MM.1S (cell line): ENCODE results near the gene RILPL1.
"Not testable (repeated sequence)": the region's sequence is repeated elsewhere in the genome, so short reads cannot be mapped to it uniquely, and the experiment has no call there.

Source experiments
- DNase-seq: peaks from one replicate; pipeline ENCODE4 v3.0.0-alpha.2; 2015
- H2AFZ ChIP-seq: fragments of 300-600 bp; sonication (generic); 2 replicates; pipeline ENCODE4 v1.6.0; 2016; ENCODE audit warnings: antibody characterized with exemption, low read length
- H3F3A ChIP-seq: fragments of 300-600 bp; sonication (generic); 2 replicates; pipeline ENCODE4 v1.6.1; 2016; ENCODE audit warnings: mild to moderate bottlenecking, antibody characterized with exemption, low read length, moderate library complexity, mixed read lengths; ENCODE audit not compliant: insufficient read depth
- H3K27ac ChIP-seq: fragments of 300-600 bp; sonication (generic); 2 replicates; pipeline ENCODE4 v1.5.1; 2016; ENCODE audit warnings: mild to moderate bottlenecking, low read length
- H3K27me3 ChIP-seq: fragments of 300-600 bp; sonication (generic); replicated peaks from 2 replicates; pipeline ENCODE4 v1.6.0; 2016; ENCODE audit warnings: low read length; ENCODE audit not compliant: insufficient read depth
- H3K36me3 ChIP-seq: fragments of 300-600 bp; sonication (generic); replicated peaks from 2 replicates; pipeline ENCODE4 v1.6.1; 2016; ENCODE audit warnings: mild to moderate bottlenecking, low read length, mixed read lengths; ENCODE audit not compliant: insufficient read depth
- H3K4me1 ChIP-seq: fragments of 300-600 bp; sonication (generic); 2 replicates; pipeline ENCODE4 v1.6.1; 2016; ENCODE audit warnings: low read length, mixed read lengths
- H3K4me2 ChIP-seq: fragments of 300-600 bp; sonication (generic); 2 replicates; pipeline ENCODE4 v1.6.0; 2016; ENCODE audit warnings: low read depth, low read length
- H3K4me3 ChIP-seq: fragments of 300-600 bp; sonication (generic); 2 replicates; pipeline ENCODE4 v1.5.1; 2016; ENCODE audit warnings: low read length, mixed read lengths
- H3K79me2 ChIP-seq: fragments of 300-600 bp; sonication (generic); 2 replicates; pipeline ENCODE4 v1.6.1; 2016; ENCODE audit warnings: mixed run types, low read length, mixed read lengths
- H3K9ac ChIP-seq: fragments of 300-600 bp; sonication (generic); 2 replicates; pipeline ENCODE4 v1.6.1; 2016; ENCODE audit warnings: low read length, mixed read lengths
- H3K9me2 ChIP-seq: fragments of 300-600 bp; sonication (generic); replicated peaks from 2 replicates; pipeline ENCODE4 v1.6.1; 2016; ENCODE audit warnings: mild to moderate bottlenecking, low read length, mixed read lengths; ENCODE audit not compliant: insufficient read depth
- H3K9me3 ChIP-seq: fragments of 300-600 bp; sonication (generic); replicated peaks from 2 replicates; pipeline ENCODE4 v1.6.1; 2016; ENCODE audit warnings: mild to moderate bottlenecking, low read length, mixed read lengths; ENCODE audit not compliant: insufficient read depth
- H4K20me1 ChIP-seq: fragments of 300-600 bp; sonication (generic); 2 replicates; pipeline ENCODE4 v1.6.1; 2016; ENCODE audit warnings: mild to moderate bottlenecking, low read length, moderate library complexity, mixed read lengths; ENCODE audit not compliant: insufficient read depth
- CTCF ChIP-seq: fragments of 300-600 bp; sonication (generic); IDR thresholded peaks from 2 replicates; pipeline ENCODE4 v1.5.1; 2016; ENCODE audit warnings: antibody characterized with exemption, low read length, mixed read lengths
- EZH2 ChIP-seq: fragments of 300-600 bp; sonication (generic); optimal IDR thresholded peaks from 2 replicates; pipeline ENCODE3; 2017; ENCODE audit warnings: low read depth, mild to moderate bottlenecking, antibody characterized with exemption, low read length, mixed read lengths
- EZH2phosphoT487 ChIP-seq: fragments of 300-600 bp; sonication (generic); IDR thresholded peaks from 2 replicates; pipeline ENCODE4 v1.6.1; 2018; ENCODE audit warnings: antibody characterized with exemption, low read length

The RILPL1 gene

GRCh38 chr12:123457980-123458779 lies 75.3 kb downstream of the RILPL1 start, which contains the start of gene SNRNP35:
Gene SNRNP35, plus strand, starts transcription at chr12:123458139. Its CDS starts 7,402 bp downstream, at chr12:123465541.
- peak within 1 kb of the TSS; percentile 81 for H2AFZ ChIP-seq
- H3K4me1 ChIP-seq = no peaks in the 10 kb centered on the region
- no peaks in the 10 kb centered on the region for H3K9me2 ChIP-seq
- peak within 1 kb of the TSS; percentile 47 for H3K4me2 ChIP-seq
- H3F3A ChIP-seq = no peaks in the 10 kb centered on the region
- H3K79me2 ChIP-seq = peaks cover 15% of the 10 kb centered on the region
- H3K27me3 ChIP-seq = no peaks in the 10 kb centered on the region
- peak; percentile 65 for DNase-seq
- H3K4me3 ChIP-seq = peak within 1 kb of the TSS; percentile 89
- peak within 1 kb of the TSS; percentile 96 for H3K9ac ChIP-seq
- H3K9me3 ChIP-seq = no peaks in the 10 kb centered on the region
- H3K27ac ChIP-seq = peak within 1 kb of the TSS; percentile 95
- H3K36me3 ChIP-seq = no peaks in the 10 kb centered on the region
- H4K20me1 ChIP-seq = no peaks in the 10 kb centered on the region
- TF ChIP-seq EZH2phosphoT487 (no peak), EZH2 (no peak)

GRCh38 chr12:123453165-123453564 lies 80.4 kb downstream of the RILPL1 start:
- H3K27ac ChIP-seq = no peak overlapping the region
- no peaks in the 10 kb centered on the region for H3F3A ChIP-seq
- no peaks in the 10 kb centered on the region for H3K9me3 ChIP-seq
- H3K27me3 ChIP-seq = no peaks in the 10 kb centered on the region
- H3K9ac ChIP-seq = no peak overlapping the region
- no peaks in the 10 kb centered on the region for H3K4me1 ChIP-seq
- H2AFZ ChIP-seq = no peak overlapping the region
- no peak for DNase-seq
- H3K4me3 ChIP-seq = no peak overlapping the region
- no peaks in the 10 kb centered on the region for H4K20me1 ChIP-seq
- H3K79me2 ChIP-seq = no peaks in the 10 kb centered on the region
- TF ChIP-seq EZH2phosphoT487 (no peak), EZH2 (no peak), CTCF (no peak)
- H3K9me2 ChIP-seq = no peaks in the 10 kb centered on the region
- H3K4me2 ChIP-seq = no peak overlapping the region
- H3K36me3 ChIP-seq = no peaks in the 10 kb centered on the region

- H2AFZ ChIP-seq, H3F3A ChIP-seq, H3K9me2 ChIP-seq, H3K4me3 ChIP-seq, H3K27me3 ChIP-seq, H3K9ac ChIP-seq, H3K79me2 ChIP-seq, H4K20me1 ChIP-seq, H3K9me3 ChIP-seq, H3K36me3 ChIP-seq, H3K4me1 ChIP-seq, H3K27ac ChIP-seq, DNase-seq, H3K4me2 ChIP-seq: not testable (repeated sequence)
These were observed 81.3 kb downstream of the RILPL1 start for GRCh38 chr12:123452276-123452550.

- H3K36me3 ChIP-seq = no peaks in the 10 kb centered on the region
- TF ChIP-seq EZH2 = no peak
- no peak for TF ChIP-seq CTCF
- TF ChIP-seq EZH2phosphoT487 = no peak
- H3K4me2 ChIP-seq = no peak overlapping the region
- no peaks in the 10 kb centered on the region for H4K20me1 ChIP-seq
- H3K4me1 ChIP-seq = no peaks in the 10 kb centered on the region
- DNase-seq = no peak
- H2AFZ ChIP-seq = no peak overlapping the region
- H3K27ac ChIP-seq = no peak overlapping the region
- H3K9me3 ChIP-seq = no peaks in the 10 kb centered on the region
- no peaks in the 10 kb centered on the region for H3F3A ChIP-seq
- H3K9me2 ChIP-seq = no peaks in the 10 kb centered on the region
- H3K4me3 ChIP-seq = no peak overlapping the region
- no peaks in the 10 kb centered on the region for H3K79me2 ChIP-seq
- H3K9ac ChIP-seq = no peak overlapping the region
- no peaks in the 10 kb centered on the region for H3K27me3 ChIP-seq
These were observed 82.9 kb downstream of the RILPL1 start for GRCh38 chr12:123450636-123451035.
